PC-3 (cell line): ENCODE results near the gene NRSN2. TPM values are rescaled to one million over a fixed set of nuclear protein-coding genes. Genes with fewer than 3 reads are reported as not detected.
A peak's percentile ranks its signal among the peaks of the same experiment; 100 is the strongest.

Source experiments
- ATAC-seq: fragments of 200-7000 bp; cut with Tn5 transposase; 2 replicates; pipeline ENCODE4 v1.9.1; 2020; ENCODE audit warnings: mild to moderate bottlenecking, moderate library complexity
- BruUV-seq: library from RNA; stranded (reverse); fragments of 400-500 nt; replicated peaks from 2 replicates; lab custom pipeline; 2021; lab: Mats Ljungman, UMichigan
- CTCF ChIA-PET: fragments of 300-600 bp; sonication (Branson Sonifier 250); formaldehyde crosslinking; loops from one replicate; lab custom pipeline; 2022; ENCODE audit warnings: antibody characterized with exemption; lab: Charles Lee
- POLR2A ChIA-PET: fragments of 300-600 bp; sonication (Branson Sonifier 250); formaldehyde crosslinking; loops from one replicate; lab custom pipeline; 2022; ENCODE audit warnings: antibody characterized with exemption; ENCODE audit not compliant: unreplicated experiment; lab: Charles Lee
- DNase-seq: peaks from one replicate; pipeline ENCODE4 v3.0.0-alpha.2; 2015
- H2AFZ ChIP-seq: fragments of 300-600 bp; sonication (generic); 2 replicates; pipeline ENCODE4 v1.6.0; 2016; ENCODE audit warnings: antibody characterized with exemption, low read length
- H3F3A ChIP-seq: fragments of 300-600 bp; sonication (generic); one replicate; pipeline ENCODE4 v1.6.0; 2017; ENCODE audit warnings: antibody characterized with exemption, low read length, control low read depth, mild to moderate bottlenecking; ENCODE audit not compliant: unreplicated experiment
- H3K27ac ChIP-seq: fragments of 300-600 bp; sonication (generic); 2 replicates; pipeline ENCODE4 v1.5.1; 2016; ENCODE audit warnings: mild to moderate bottlenecking, low read length
- H3K27me3 ChIP-seq: fragments of 300-600 bp; sonication (generic); 2 replicates; pipeline ENCODE4 v1.6.1; 2016; ENCODE audit warnings: low read length, mixed read lengths
- H3K36me3 ChIP-seq: fragments of 300-600 bp; sonication (generic); 2 replicates; pipeline ENCODE4 v1.6.1; 2016; ENCODE audit warnings: low read depth, mixed run types, low read length, mixed read lengths
- H3K4me1 ChIP-seq: fragments of 300-600 bp; sonication (generic); 2 replicates; pipeline ENCODE4 v1.5.1; 2016; ENCODE audit warnings: low read length; ENCODE audit not compliant: insufficient read depth
- H3K4me2 ChIP-seq: fragments of 300-600 bp; sonication (generic); 2 replicates; pipeline ENCODE4 v1.6.0; 2016; ENCODE audit warnings: low read length
- H3K4me3 ChIP-seq: fragments of 300-600 bp; sonication (generic); 2 replicates; pipeline ENCODE4 v1.5.1; 2016; ENCODE audit warnings: mild to moderate bottlenecking, low read length, mixed read lengths
- H3K79me2 ChIP-seq: fragments of 300-600 bp; sonication (generic); 2 replicates; pipeline ENCODE4 v1.6.1; 2017; ENCODE audit warnings: low read length, mixed read lengths
- H3K9ac ChIP-seq: fragments of 300-600 bp; sonication (generic); 2 replicates; pipeline ENCODE4 v1.6.0; 2016; ENCODE audit warnings: mild to moderate bottlenecking, low read length
- H3K9me2 ChIP-seq: fragments of 300-600 bp; sonication (generic); replicated peaks from 2 replicates; pipeline ENCODE4 v1.6.1; 2016; ENCODE audit warnings: mixed run types, low read length, mixed read lengths
- H3K9me3 ChIP-seq: fragments of 300-600 bp; sonication (generic); 2 replicates; pipeline ENCODE4 v1.6.1; 2016; ENCODE audit warnings: low read length, mixed read lengths
- H4K20me1 ChIP-seq: fragments of 300-600 bp; sonication (generic); 2 replicates; pipeline ENCODE4 v1.6.1; 2016; ENCODE audit warnings: low read length, mixed read lengths
- EZH2 ChIP-seq: fragments of 300-600 bp; sonication (generic); IDR thresholded peaks from one replicate; pipeline ENCODE4 v1.6.1; 2017; ENCODE audit warnings: antibody characterized with exemption, mild to moderate bottlenecking, low read length; ENCODE audit not compliant: unreplicated experiment
- EZH2phosphoT487 ChIP-seq: fragments of 300-600 bp; sonication (generic); IDR thresholded peaks from 2 replicates; pipeline ENCODE4 v1.6.1; 2018; ENCODE audit warnings: mild to moderate bottlenecking, antibody characterized with exemption, low read length, borderline replicate concordance
- intact Hi-C: fragments of 100-400 bp; cut with micrococcal nuclease; formaldehyde crosslinking; loops from 2 replicates; pipeline ENCODE4 v1.9.0; 2023
- total RNA-seq: library from RNA; depleted of rRNA; stranded (reverse); fragments of >200 nt; gene quantifications from 2 replicates; pipeline ENCODE4 v1.2.3, GENCODE V29; 2014
- TF ChIP-seq, protein P1 (sequence below): fragments of 300-600 bp; sonication (generic); conservative IDR thresholded peaks from 2 replicates; pipeline ENCODE4 v1.5.1; 2017; ENCODE audit warnings: antibody characterized with exemption, low read depth, mild to moderate bottlenecking, low read length

The NRSN2 gene
- total RNA-seq, 1 experiment from 2014 or later = 50.7 TPM

DNA sequence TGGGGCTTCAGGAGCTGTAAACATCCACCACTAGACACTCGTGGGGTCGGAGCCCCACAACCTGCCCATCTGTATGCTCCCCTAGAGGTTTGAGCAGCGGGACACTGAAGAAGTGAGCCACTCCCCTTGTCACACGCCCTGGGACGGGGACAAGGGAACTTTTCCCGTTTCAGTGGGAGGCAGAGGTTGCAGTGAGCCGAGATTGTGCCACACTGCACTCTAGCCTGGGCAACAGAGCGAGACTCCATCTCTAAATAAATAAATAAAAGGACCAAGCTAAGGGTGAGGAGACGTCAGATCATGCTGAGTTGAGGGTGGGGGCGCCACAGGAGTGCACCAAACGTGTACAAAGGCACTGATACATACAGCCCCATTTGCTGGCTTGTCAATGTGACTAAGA, 41.2 kb upstream of the NRSN2 start:
- H3K27me3 ChIP-seq = no peaks in the 10 kb centered on the region
- DNase-seq (no peak), ATAC-seq (no peak)
- no TSS peak for BruUV-seq
- H3F3A ChIP-seq = no peaks in the 10 kb centered on the region
- intact Hi-C loops = no loop called here
- ChIA-PET CTCF (no interaction called here), POLR2A (no interaction called here)
- no peak overlapping the region for H3K4me3 ChIP-seq
- no peaks in the 10 kb centered on the region for H3K9me3 ChIP-seq
- peaks cover 8% of the 10 kb centered on the region for H3K79me2 ChIP-seq
- no peaks in the 10 kb centered on the region for H3K36me3 ChIP-seq
- H3K9ac ChIP-seq = no peak overlapping the region
- H3K27ac ChIP-seq = no peak overlapping the region
- peaks cover 9% of the 10 kb centered on the region for H3K4me1 ChIP-seq
- peaks cover 7% of the 10 kb centered on the region for H4K20me1 ChIP-seq
- H2AFZ ChIP-seq = no peak overlapping the region
- no peaks in the 10 kb centered on the region for H3K9me2 ChIP-seq
- TF ChIP-seq EZH2 = no peak
- TF ChIP-seq EZH2phosphoT487 = no peak
- TF ChIP-seq, protein P1, sequence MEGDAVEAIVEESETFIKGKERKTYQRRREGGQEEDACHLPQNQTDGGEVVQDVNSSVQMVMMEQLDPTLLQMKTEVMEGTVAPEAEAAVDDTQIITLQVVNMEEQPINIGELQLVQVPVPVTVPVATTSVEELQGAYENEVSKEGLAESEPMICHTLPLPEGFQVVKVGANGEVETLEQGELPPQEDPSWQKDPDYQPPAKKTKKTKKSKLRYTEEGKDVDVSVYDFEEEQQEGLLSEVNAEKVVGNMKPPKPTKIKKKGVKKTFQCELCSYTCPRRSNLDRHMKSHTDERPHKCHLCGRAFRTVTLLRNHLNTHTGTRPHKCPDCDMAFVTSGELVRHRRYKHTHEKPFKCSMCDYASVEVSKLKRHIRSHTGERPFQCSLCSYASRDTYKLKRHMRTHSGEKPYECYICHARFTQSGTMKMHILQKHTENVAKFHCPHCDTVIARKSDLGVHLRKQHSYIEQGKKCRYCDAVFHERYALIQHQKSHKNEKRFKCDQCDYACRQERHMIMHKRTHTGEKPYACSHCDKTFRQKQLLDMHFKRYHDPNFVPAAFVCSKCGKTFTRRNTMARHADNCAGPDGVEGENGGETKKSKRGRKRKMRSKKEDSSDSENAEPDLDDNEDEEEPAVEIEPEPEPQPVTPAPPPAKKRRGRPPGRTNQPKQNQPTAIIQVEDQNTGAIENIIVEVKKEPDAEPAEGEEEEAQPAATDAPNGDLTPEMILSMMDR = no peak
- no peak overlapping the region for H3K4me2 ChIP-seq

DNA sequence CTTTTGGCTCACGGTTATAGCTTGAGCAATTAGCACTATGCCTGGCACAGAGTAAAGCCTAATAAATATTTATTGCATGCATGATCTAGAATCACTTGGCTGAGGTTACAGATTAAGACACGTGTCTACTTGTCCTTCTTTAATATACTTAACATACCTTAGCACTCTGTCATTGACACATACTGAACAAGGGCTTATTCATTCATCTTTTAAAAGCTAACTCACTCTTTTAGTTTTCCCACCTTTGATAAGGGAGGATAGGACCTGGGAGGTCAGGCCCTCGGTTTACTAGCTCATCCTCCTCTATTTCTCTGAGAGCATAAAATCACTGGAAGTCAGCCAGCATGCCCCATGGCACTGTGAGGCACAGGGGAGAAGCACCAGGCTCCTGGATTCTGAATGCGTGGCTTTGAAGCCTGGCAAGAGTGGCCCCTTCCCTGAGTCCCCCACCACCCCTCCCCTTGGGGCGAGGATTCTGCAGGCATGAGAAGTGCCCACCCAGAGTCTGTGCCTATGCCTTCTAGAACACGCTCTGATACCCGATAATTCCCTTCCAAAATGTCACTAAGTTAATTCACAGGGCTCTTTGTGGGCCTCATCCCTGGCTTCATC, 38.4 kb upstream of the NRSN2 start:
- peak; percentile 52 for DNase-seq

DNA sequence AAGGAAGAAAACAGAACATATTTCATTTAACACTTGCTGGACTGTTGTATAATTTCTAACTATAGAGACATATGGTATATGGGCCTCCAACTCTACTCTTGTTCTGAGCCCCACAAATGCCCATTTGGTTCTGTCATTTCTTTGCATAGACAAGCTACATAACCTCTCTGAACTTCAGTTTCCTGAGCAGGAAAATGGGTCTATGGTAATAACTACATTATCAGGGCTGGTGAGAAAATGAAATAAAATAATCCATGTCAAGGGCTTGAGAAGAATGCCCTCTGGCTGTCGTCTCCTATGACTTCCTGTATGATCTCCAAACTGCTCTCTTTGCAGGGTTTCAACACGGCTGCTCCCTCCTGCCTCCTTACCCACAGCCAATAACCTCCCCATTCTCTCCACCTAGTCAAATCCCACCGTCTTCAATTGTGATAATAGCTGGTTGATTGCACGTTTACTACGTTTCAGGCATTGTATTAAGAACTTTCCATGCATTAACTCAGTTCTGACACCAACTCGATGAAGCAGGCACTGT, 37.5 kb upstream of the NRSN2 start:
- peaks cover 13% of the 10 kb centered on the region for H3K4me1 ChIP-seq
- no peaks in the 10 kb centered on the region for H3K79me2 ChIP-seq
- ATAC-seq = no peak
- intact Hi-C loops = no loop called here
- H3K4me3 ChIP-seq = no peak overlapping the region
- DNase-seq = no peak
- no TSS peak for BruUV-seq
- H4K20me1 ChIP-seq = no peaks in the 10 kb centered on the region
- POLR2A ChIA-PET = no interaction called here
- H3K36me3 ChIP-seq = no peaks in the 10 kb centered on the region
- H3K9me2 ChIP-seq = no peaks in the 10 kb centered on the region
- H3K9me3 ChIP-seq = no peaks in the 10 kb centered on the region
- H3K27me3 ChIP-seq = no peaks in the 10 kb centered on the region
- TF ChIP-seq EZH2phosphoT487 (no peak), EZH2 (no peak)
- TF ChIP-seq, protein P1 = no peak
- no peaks in the 10 kb centered on the region for H3F3A ChIP-seq
- H2AFZ ChIP-seq = no peak overlapping the region
- no peak overlapping the region for H3K4me2 ChIP-seq
- CTCF ChIA-PET = no interaction called here
- H3K9ac ChIP-seq = no peak overlapping the region
- H3K27ac ChIP-seq = no peak overlapping the region

More for the DNA sequence above, 38.4 kb upstream of the NRSN2 start:
- H2AFZ ChIP-seq = no peak overlapping the region
- peaks cover 6% of the 10 kb centered on the region for H3K4me1 ChIP-seq
- ChIA-PET POLR2A (no interaction called here), CTCF (no interaction called here)
- no peak overlapping the region for H3K4me2 ChIP-seq
- H3K4me3 ChIP-seq = no peak overlapping the region
- no peaks in the 10 kb centered on the region for H3F3A ChIP-seq
- no peak for TF ChIP-seq EZH2
- TF ChIP-seq, protein P1 = no peak
- no peak for TF ChIP-seq EZH2phosphoT487
- H3K79me2 ChIP-seq = no peaks in the 10 kb centered on the region
- intact Hi-C loops = no loop called here
- no peaks in the 10 kb centered on the region for H3K36me3 ChIP-seq
- H3K27ac ChIP-seq = no peak overlapping the region
- no peaks in the 10 kb centered on the region for H3K9me3 ChIP-seq
- no peak overlapping the region for H3K9ac ChIP-seq
- no peaks in the 10 kb centered on the region for H3K9me2 ChIP-seq
- peak; percentile 47 for ATAC-seq
- H3K27me3 ChIP-seq = no peaks in the 10 kb centered on the region
- no TSS peak for BruUV-seq
- H4K20me1 ChIP-seq = no peaks in the 10 kb centered on the region
